ENCODE measurements around the gene VWDE.
"Not testable (repeated sequence)": the region's sequence is repeated elsewhere in the genome, so short reads cannot be mapped to it uniquely, and the experiment has no call there.

The VWDE gene

GRCh38 chr7:12401538-12402364 lies 1.9 kb downstream of the VWDE start:
- DNase-seq = no peak

GRCh38 chr7:12398186-12398585 lies 5.5 kb downstream of the VWDE start:
- DNase-seq = no peak

GRCh38 chr7:12397671-12398070 lies 6.0 kb downstream of the VWDE start:
- DNase-seq = no peak

DNA sequence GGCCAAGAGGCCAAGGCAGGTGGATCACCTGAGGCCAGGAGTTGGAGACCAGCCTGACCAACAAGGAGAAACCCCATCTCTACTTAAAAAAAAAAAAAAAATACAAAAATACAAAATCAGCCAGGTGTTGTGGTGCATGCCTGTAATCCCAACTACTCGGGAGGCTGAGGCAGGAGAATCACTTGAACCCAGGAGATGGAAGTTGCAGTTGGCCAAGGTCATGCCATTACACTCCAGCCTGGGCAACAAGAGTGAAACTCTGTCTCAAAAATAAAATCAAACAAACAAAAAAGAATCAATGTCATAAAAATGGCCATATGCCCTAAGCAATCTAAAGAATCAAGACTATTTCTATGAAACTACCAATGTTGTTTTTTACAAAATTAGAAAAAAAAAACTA lies 7.0 kb downstream of the VWDE start:
- not testable (repeated sequence) for DNase-seq

DNA sequence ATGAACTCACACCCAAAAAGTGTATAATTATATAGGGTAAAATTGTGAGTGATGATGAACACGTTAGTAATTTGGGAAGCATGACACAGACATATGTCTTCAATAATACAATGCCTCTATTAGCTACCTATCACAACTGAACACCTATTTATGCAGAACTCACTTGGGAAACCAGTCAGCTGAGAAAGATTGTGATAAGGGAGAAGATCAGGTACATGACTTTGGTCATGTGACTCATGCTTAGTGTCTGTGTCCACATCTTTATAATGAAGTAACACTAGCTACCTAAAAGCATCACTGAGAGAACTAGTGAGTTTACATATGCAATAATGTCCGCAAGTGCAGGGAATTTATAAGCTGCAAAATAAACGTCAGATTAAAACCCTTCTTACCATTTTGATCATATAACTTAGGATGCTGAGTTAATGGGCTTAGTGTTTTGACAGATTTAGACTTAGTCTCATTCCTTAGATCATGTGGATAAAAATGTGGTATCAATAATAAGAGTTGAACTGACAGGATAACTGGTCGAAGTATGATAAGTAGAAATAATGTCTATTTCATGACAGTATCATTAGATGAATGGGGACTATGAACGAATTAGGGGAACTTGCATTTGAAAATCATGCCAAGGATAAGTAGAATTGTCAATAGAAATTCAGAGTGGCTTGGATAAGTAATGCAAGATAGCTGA lies 11.6 kb downstream of the VWDE start:
- no peak for DNase-seq

GRCh38 chr7:12389089-12389700 lies 14.5 kb downstream of the VWDE start:
- DNase-seq = no peak

DNA sequence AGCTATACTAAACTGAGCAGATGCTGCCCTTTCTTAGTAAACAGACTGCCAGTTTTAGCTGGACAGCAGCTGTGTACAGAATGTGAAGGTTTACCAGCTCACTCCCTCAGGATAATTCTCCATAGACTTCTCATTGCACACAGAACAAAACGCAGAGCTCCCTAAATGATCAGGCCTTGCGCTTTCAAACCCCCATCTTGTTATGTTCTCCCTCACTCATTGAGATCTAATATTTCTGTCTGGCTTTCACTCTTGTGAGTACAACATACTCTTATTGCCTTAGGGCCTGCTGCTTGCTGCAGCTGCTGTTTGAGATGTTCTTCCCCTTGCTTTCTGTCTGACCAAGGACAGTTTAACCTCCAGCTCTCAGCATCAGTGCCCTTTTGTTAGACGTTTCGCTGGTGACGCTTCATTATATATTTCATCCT lies 17.3 kb downstream of the VWDE start:
- DNase-seq = no peak

DNA sequence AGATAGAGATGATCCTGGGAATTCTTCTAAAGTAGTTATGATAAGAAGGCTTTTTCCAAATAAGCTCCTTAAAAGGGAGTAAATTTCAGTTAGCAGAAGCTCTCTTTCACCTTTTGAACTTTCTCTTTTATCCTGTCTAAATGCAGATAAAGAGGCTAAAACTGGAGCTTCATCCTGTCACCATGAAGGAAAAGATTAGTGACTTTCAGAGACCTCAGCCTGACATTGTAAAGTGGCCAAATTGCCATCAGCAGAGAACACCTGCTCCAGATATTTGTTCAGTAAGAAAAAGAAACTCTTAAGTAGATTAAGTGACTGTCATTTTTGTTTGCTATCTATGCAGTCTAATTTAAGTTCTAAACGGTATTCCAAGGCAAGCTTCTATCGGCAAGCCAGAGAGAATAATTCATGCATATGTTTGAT lies 18.3 kb downstream of the VWDE start:
- DNase-seq = no peak

DNA sequence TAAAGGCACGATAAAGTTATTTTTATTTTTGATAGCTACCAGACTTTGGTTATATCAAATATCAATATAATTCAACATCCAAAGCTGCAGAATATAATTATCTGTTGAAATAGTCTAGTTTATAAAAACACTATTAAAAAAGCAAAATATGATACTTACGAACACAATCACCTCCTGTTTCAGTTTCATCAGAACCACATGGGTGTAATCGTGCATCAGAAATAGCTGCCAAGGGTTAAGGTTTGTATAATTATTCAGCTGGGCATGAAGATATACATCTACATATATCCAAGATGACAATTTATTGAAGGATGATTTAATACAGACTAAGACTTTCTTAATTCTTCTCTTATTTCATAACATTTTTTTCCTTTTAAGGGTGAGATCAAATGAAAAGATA lies 20.3 kb downstream of the VWDE start:
- no peak for DNase-seq

GRCh38 chr7:12378389-12378788 lies 25.3 kb downstream of the VWDE start:
- DNase-seq = no peak

DNA sequence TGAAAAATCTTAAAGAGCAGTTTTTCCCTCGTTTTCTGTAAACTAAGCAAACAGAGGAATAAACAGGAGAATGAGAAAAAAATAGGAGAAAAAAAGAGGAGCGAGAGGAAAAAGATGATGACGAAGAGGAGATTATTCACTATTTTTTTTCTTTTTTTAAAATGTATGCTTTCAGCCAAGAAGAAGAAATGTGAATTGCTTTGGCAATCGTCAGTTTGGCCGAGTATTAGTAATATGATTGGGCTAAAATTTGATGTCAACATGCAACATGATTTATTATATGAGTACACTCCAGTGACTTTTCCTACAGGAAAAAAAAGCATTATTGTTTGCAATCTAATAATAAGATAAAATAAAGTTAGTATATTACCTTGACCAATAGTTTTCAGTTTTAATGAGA lies 26.3 kb downstream of the VWDE start:
- DNase-seq = no peak

DNA sequence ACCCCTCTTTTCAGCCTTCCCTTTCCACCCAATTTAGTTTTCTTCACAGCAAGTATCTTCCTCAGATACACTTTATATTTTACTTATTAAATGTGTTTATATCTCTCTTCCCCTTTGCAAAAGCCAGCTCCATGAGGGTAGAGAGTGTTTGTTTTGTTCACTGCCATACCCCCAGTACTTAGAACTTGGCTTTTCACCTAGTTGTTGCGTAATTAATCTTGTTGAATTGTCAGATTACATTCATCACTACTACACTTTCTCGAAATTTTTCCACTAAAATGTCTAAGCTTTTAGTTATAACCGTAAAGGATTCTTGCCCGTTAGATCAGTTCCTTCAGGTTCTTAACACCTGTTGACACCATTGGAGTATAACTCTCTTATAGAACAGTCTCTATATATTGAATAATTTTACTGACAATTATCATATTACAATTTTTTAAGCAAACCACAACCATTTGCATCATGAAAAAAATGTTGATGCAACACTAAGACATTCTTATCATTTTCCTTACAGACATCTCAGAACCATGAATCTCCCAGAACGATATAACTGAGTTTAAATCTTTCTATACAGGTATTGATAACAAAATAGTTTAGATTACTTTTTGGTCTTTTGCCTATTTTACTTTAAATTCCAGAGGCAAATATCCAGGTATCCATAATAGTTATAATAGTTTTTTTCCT lies 29.9 kb downstream of the VWDE start:
- DNase-seq = no peak

DNA sequence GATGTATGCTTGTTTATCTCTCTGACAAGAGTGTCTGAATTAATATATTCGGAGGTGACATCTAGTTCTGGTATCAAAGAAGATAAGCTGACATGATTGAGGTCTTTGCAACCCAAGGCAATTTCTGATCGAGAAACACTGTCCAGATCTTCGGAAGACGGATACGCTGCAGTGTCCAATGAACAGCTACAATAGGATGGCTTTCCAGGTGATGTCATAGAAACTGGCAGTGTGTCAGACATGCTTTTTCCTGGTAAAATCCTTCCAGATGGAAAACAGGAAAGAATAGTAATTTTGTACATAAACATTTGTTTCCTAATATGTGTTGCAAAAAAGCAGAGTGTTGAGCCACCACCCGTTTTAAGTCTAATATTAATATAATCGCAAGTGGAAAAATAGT lies 33.4 kb downstream of the VWDE start:
- DNase-seq = no peak

DNA sequence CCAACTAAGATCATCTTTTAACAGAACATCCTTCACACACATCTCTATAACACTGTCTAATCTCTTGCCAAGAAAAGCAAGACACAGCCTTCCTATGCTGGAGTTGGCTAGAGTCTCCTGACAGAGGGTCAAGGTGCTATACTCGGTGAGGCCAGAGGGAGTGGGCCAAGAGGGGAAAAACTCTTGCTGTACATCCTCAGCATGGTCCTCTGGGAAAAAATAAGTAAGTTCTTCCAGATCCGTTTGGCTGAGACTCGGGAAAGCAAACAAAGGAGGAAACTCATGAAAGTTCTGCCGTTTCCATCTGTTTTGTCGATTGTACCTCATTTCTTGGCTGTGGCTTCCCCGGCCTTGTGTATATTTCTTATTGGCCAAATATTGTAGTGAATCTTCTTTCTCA lies 33.9 kb downstream of the VWDE start:
- no peak for DNase-seq

DNA sequence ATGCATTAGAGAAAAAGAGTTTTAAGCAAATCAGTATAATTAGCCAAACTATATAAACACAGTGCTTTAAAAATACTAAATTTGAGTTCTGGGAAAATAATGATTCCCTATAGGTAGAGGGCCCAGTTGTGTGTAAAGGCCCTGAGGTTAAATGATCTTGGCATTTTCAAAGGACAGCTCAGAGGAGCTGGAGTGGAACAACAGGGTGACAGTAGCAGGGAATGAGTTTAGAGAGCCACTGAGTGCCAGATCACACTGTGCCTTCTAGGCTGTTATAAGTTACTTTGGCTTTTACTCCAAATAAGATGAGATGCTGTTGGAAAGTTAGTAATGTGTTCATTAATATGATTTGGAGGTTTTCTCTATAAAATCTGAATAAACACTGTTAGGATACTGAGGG lies 34.6 kb downstream of the VWDE start:
- no peak for DNase-seq

- DNase-seq = no peak
Measured at GRCh38 chr7:12360948-12361347, 42.7 kb downstream of the VWDE start.

GRCh38 chr7:12358694-12359093 lies 45.0 kb downstream of the VWDE start:
- DNase-seq = no peak

DNA sequence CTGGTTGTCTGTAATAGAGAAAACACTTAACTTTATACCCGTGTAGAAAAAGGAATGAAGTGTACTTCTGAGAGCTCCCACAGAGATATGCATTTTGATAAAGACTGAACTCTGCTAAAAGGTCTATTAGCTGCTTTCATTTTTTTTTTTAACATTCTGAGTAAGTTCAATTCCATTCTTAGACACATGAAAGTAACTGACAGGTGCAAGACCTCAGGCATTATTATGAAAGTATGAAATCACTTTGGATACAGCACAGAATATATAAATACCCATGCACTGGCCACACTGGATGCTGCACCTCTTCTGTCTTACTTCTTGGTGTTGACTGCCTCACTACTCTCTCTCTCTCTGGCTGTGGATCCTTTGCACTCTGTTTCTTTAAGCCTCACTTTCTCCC lies 46.2 kb downstream of the VWDE start:
- no peak for DNase-seq

- no peak for DNase-seq
Measured at GRCh38 chr7:12351843-12352242, 51.8 kb downstream of the VWDE start.

DNA sequence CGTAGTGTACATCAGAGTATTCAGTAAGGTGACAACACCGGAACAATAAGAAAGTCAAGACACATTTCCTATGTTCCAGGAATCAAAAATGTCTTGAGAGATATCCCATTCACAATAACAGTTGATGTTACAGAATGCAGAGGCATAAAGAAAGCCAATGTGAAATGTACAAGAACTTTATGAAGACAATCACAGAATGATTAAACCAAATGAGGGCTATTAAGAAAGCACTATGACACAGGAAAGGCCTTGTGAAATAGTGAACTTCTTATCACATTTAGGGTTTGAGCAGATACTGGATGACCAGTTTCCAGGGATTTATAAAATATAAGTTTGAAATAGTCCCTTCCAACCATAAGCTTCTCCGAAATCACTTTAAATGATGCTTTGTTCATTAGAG lies 52.7 kb downstream of the VWDE start:
- no peak for DNase-seq

- no peak for DNase-seq
Measured at GRCh38 chr7:12337095-12337494, 66.6 kb downstream of the VWDE start.

DNA sequence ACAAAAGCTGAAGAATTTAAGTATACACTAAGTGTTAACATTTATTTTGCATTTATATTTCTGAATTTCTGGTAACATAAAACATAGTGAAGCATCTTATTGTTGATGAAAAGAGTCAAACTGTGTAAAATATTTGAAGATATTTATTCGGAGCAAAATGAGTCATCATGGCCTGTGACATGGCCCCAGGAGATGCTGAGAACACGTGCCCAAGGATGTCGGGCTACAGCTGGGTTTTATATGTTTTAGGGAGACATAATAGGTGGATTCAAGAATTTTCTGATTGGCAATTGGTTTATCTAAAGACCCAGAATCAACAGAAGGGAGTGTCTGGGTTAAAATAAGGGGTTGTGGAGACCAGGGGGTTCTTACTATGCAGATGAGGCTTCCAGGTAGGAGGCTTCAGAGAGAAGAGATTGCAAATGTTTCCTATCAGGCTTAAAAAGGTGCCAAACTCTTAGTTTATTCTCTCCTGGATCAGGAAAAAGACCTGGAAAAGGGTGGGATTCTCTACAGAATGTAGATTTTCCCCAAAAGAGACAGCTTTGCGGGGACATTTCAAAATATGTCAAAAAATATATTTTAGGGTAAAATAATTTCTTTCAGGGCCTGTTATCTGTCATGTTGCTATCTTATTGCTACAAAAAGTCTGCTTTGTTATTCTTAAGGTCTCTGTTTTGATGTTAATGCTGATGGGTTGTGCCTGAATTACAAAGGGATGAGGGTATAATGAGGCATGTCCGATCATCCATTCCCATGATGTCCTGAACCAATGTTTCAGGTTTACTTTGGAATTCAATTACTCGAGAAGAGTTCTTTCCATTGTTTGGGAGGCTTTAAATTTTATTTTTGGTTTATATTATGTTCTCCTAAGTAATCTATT lies 74.5 kb downstream of the VWDE start:
- no peak for DNase-seq
